Hepatocyte (in vitro differentiated cells): Measurements from ENCODE around the gene RAB3C.

Experiments used
- EZH2 ChIP-seq: fragments of 200-600 bp; sonication (generic); IDR thresholded peaks from 2 replicates; pipeline ENCODE4 v1.6.1; 2016; ENCODE audit warnings: antibody characterized with exemption, mild to moderate bottlenecking, borderline replicate concordance
- TF ChIP-seq, protein P1 (sequence below): fragments of 200-600 bp; sonication (generic); IDR thresholded peaks from 2 replicates; pipeline ENCODE4 v1.5.1; 2016; ENCODE audit warnings: antibody characterized with exemption, mild to moderate bottlenecking; ENCODE audit not compliant: poor library complexity

DNA sequence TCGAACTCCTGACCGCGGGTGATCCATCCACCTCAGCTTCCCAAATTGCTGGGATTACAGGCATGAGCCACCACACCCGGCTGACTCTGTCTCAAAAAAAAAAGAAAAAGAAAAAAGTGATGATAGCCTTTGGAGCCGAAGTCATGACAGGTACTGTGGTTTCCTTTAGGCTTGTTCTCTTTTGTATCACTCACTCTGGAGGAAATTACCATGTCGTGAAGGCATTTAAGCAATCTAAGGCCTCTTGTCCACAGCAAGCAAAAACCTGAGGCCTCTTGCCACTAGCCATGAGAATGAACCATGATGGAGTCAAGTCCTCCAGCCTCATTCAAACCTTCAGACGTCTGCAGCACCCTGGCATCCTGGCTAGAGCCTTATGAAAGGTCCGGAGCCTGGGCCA is 286.1 kb downstream of the RAB3C start:
- TF ChIP-seq, protein P1, sequence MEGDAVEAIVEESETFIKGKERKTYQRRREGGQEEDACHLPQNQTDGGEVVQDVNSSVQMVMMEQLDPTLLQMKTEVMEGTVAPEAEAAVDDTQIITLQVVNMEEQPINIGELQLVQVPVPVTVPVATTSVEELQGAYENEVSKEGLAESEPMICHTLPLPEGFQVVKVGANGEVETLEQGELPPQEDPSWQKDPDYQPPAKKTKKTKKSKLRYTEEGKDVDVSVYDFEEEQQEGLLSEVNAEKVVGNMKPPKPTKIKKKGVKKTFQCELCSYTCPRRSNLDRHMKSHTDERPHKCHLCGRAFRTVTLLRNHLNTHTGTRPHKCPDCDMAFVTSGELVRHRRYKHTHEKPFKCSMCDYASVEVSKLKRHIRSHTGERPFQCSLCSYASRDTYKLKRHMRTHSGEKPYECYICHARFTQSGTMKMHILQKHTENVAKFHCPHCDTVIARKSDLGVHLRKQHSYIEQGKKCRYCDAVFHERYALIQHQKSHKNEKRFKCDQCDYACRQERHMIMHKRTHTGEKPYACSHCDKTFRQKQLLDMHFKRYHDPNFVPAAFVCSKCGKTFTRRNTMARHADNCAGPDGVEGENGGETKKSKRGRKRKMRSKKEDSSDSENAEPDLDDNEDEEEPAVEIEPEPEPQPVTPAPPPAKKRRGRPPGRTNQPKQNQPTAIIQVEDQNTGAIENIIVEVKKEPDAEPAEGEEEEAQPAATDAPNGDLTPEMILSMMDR: no peak
- no peak for TF ChIP-seq EZH2
